SK-N-SH (cell line): ENCODE data around the gene FANCM.

Source experiments
- CTCF ChIP-seq: fragments of 200-600 bp; sonication (generic); IDR thresholded peaks from 2 replicates; pipeline ENCODE4 v1.6.1; 2017; ENCODE audit warnings: antibody characterized with exemption, mild to moderate bottlenecking, moderate library complexity
- JUND ChIP-seq: IDR thresholded peaks from 2 replicates; pipeline ENCODE4 v1.4.0; 2012
- MAX ChIP-seq: IDR thresholded peaks from 2 replicates; pipeline ENCODE4 v1.4.0; 2012; ENCODE audit warnings: low read depth
- NRF1 ChIP-seq: IDR thresholded peaks from 2 replicates; pipeline ENCODE4 v1.6.1; 2012; ENCODE audit warnings: low read depth, mild to moderate bottlenecking, low read length
- POLR2AphosphoS5 ChIP-seq: IDR thresholded peaks from 2 replicates; pipeline ENCODE4 v1.6.1; 2012; ENCODE audit warnings: low read depth, low read length
- RCOR1 ChIP-seq: fragments of 150-350 bp; IDR thresholded peaks from 2 replicates; pipeline ENCODE4 v1.6.1; 2017; ENCODE audit warnings: antibody characterized with exemption, low read length
- SIN3A ChIP-seq: IDR thresholded peaks from 2 replicates; pipeline ENCODE4 v1.6.1; 2012; ENCODE audit warnings: low read depth, mild to moderate bottlenecking, low read length, moderate library complexity, borderline replicate concordance
- TAF1 ChIP-seq: IDR thresholded peaks from 2 replicates; pipeline ENCODE4 v1.6.1; 2012; ENCODE audit warnings: low read depth, mild to moderate bottlenecking, low read length, moderate library complexity, borderline replicate concordance
- TEAD4 ChIP-seq: IDR thresholded peaks from 2 replicates; pipeline ENCODE4 v1.4.0; 2012; ENCODE audit warnings: mild to moderate bottlenecking, borderline replicate concordance; ENCODE audit not compliant: insufficient read depth
- USF1 ChIP-seq: IDR thresholded peaks from 2 replicates; pipeline ENCODE4 v1.4.0; 2012; ENCODE audit warnings: low read depth, borderline replicate concordance
- ZBTB33 ChIP-seq: IDR thresholded peaks from 2 replicates; pipeline ENCODE4 v1.4.0; 2012; ENCODE audit warnings: low read depth, borderline replicate concordance

- TF ChIP-seq POLR2AphosphoS5 (no peak), USF1 (no peak), CTCF (no peak), TEAD4 (no peak), JUND (no peak), TAF1 (no peak), MAX (no peak), ZBTB33 (no peak), SIN3A (no peak), RCOR1 (no peak), NRF1 (no peak)
Measured at GRCh38 chr14:45246151-45246550, 110.4 kb downstream of the FANCM start.
